HEK293 (cell line): Measurements from ENCODE around the gene ZNF316.
"Not testable (repeated sequence)": the region's sequence is repeated elsewhere in the genome, so short reads cannot be mapped to it uniquely, and the experiment has no call there.

ENCODE experiments used
- CTCF ChIA-PET: fragments of 350-600 bp; formaldehyde crosslinking; extraction: SDS; loops from one replicate; lab custom pipeline; 2021; ENCODE audit warnings: antibody characterized with exemption; lab: Yijun Ruan, JAX
- POLR2A ChIA-PET: fragments of 300-600 bp; formaldehyde crosslinking; extraction: SDS; loops from one replicate; lab custom pipeline; 2020; ENCODE audit warnings: antibody characterized with exemption, inconsistent platforms; lab: Yijun Ruan, JAX
- H3K27ac ChIP-seq: fragments of 200-500 bp; sonication (Bioruptor generic); 2 replicates; pipeline ENCODE4 v1.5.1; 2014; ENCODE audit warnings: low read depth, low read length, control low read depth, inconsistent platforms; ENCODE audit errors: extremely low read depth
- H3K36me3 ChIP-seq, 2 experiments: fragments of 200-500 bp in 1 of 2; sonication (Bioruptor generic) in 1 of 2; 1 replicate in 1 of 2; 2 replicates in 1 of 2; pipeline ENCODE4 v1.5.1; 2014 to 2017; ENCODE audit warnings: inconsistent platforms in 2 of 2, low read length in 2 of 2; ENCODE audit not compliant: control insufficient read depth in 2 of 2, insufficient read depth in 1 of 2
- H3K4me1 ChIP-seq: fragments of 200-500 bp; sonication (Bioruptor generic); 2 replicates; pipeline ENCODE4 v1.5.1; 2014; ENCODE audit warnings: mild to moderate bottlenecking, low read length, inconsistent platforms; ENCODE audit not compliant: control insufficient read depth, insufficient read depth
- H3K4me3 ChIP-seq: 2 replicates; pipeline ENCODE4 v1.5.1; 2011; ENCODE audit warnings: low read depth, mild to moderate bottlenecking, control low read depth, low read length, moderate library complexity
- H3K9me3 ChIP-seq: fragments of 200-500 bp; sonication (Bioruptor generic); 2 replicates; pipeline ENCODE4 v1.5.1; 2014; ENCODE audit warnings: low read depth, low read length, inconsistent platforms; ENCODE audit not compliant: control insufficient read depth, insufficient read depth
- EGR2 ChIP-seq: fragments of 450-650 bp; formaldehyde crosslinking; IDR thresholded peaks from 2 replicates; pipeline ENCODE4 v1.5.1; 2016; ENCODE audit warnings: low read depth, missing biosample characterization, missing genetic modification characterization
- GLI2 ChIP-seq: fragments of 450-650 bp; formaldehyde crosslinking; IDR thresholded peaks from 2 replicates; pipeline ENCODE4; 2017; ENCODE audit warnings: missing biosample characterization, missing genetic modification characterization, low read depth, borderline replicate concordance
- GLI4 ChIP-seq: fragments of 450-650 bp; formaldehyde crosslinking; IDR thresholded peaks from 2 replicates; pipeline ENCODE4 v1.5.1; 2016; ENCODE audit warnings: missing biosample characterization, missing genetic modification characterization
- GLIS1 ChIP-seq: fragments of 450-650 bp; formaldehyde crosslinking; IDR thresholded peaks from 2 replicates; pipeline ENCODE4 v1.5.1; 2016; ENCODE audit warnings: missing biosample characterization, missing genetic modification characterization
- SP7 ChIP-seq: fragments of 450-650 bp; formaldehyde crosslinking; IDR thresholded peaks from 2 replicates; pipeline ENCODE4 v1.5.1; 2016; ENCODE audit warnings: missing biosample characterization, missing genetic modification characterization
- ZFP3 ChIP-seq: fragments of 450-650 bp; formaldehyde crosslinking; IDR thresholded peaks from 2 replicates; pipeline ENCODE4 v1.5.1; 2016; ENCODE audit warnings: low read depth, missing biosample characterization, missing genetic modification characterization
- ZNF121 ChIP-seq: fragments of 450-650 bp; formaldehyde crosslinking; IDR thresholded peaks from 2 replicates; pipeline ENCODE4 v1.5.1; 2016; ENCODE audit warnings: missing biosample characterization, missing genetic modification characterization
- ZNF521 ChIP-seq: fragments of 450-650 bp; formaldehyde crosslinking; IDR thresholded peaks from 2 replicates; pipeline ENCODE4 v1.5.1; 2017; ENCODE audit warnings: missing biosample characterization, mild to moderate bottlenecking, missing genetic modification characterization
- ZNF701 ChIP-seq: fragments of 450-650 bp; formaldehyde crosslinking; IDR thresholded peaks from 2 replicates; pipeline ENCODE4 v1.5.1; 2016; ENCODE audit warnings: missing biosample characterization, missing genetic modification characterization
- ZNF76 ChIP-seq: fragments of 450-650 bp; formaldehyde crosslinking; IDR thresholded peaks from 2 replicates; pipeline ENCODE4; 2016; ENCODE audit warnings: low read depth, missing biosample characterization, missing genetic modification characterization, borderline replicate concordance
- TF ChIP-seq, protein P1 (sequence below): fragments of 450-650 bp; formaldehyde crosslinking; IDR thresholded peaks from 2 replicates; pipeline ENCODE4 v1.5.1; 2017; ENCODE audit warnings: missing biosample characterization, mild to moderate bottlenecking, missing genetic modification characterization, moderate library complexity
- TF ChIP-seq, protein P2 (sequence below): fragments of 450-650 bp; formaldehyde crosslinking; IDR thresholded peaks from 2 replicates; pipeline ENCODE4 v1.5.1; 2017; ENCODE audit warnings: missing biosample characterization, missing genetic modification characterization
- TF ChIP-seq, protein P3 (sequence below): fragments of 450-650 bp; formaldehyde crosslinking; conservative IDR thresholded peaks from 2 replicates; pipeline ENCODE4 v1.5.1; 2016; ENCODE audit warnings: low read depth, missing biosample characterization, missing genetic modification characterization
- TF ChIP-seq, protein P4 (sequence below): fragments of 450-650 bp; formaldehyde crosslinking; IDR thresholded peaks from 2 replicates; pipeline ENCODE4 v1.5.1; 2016; ENCODE audit warnings: missing biosample characterization, missing genetic modification characterization
- TF ChIP-seq, protein P5 (sequence below): fragments of 450-650 bp; formaldehyde crosslinking; IDR thresholded peaks from 2 replicates; pipeline ENCODE4 v1.5.1; 2016; ENCODE audit warnings: missing biosample characterization, missing genetic modification characterization, low read depth
- TF ChIP-seq, protein P6 (sequence below): fragments of 450-650 bp; formaldehyde crosslinking; IDR thresholded peaks from 2 replicates; pipeline ENCODE4 v1.5.1; 2016; ENCODE audit warnings: missing biosample characterization, missing genetic modification characterization, borderline replicate concordance

Gene ZNF316

DNA sequence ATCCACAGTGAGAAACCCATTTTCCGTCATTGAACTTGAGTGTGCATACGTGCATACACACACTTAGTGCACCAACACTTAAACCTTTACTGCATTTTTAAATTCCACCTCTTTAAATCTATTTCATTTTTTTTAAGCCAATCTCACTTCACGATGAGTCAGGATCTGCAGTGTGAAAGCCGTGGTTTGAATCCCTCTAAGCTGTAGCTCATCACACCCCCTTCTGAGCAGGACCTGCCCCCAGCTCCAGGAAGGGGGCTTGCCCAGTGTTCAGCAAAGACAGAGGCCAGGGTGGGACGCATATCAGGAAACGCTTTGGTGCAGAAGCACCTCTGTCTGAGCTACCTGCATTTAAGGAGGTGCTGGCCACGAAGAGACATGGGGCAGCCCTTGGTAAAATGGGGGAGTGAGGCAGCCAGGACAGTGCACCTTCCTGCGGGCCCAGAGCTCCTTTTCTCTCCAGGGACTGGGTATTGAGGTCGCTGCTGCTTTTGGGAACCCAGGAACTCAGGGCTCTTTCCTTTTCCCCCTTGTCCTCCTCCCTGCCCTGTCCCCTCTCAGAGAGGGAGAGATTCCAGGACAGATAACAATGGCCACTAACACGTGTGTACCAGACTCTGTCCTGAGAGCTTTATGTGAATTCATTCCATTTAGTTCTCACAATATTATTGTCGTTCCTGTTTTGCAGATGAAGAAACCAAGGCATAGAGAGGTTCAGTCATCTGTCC, 21.7 kb downstream of the ZNF316 start:
- Histone ChIP-seq H3K36me3 (peaks cover 0 to 12% of the 10 kb centered on the region in 2 experiments; a peak in 1 of 3 replicates), H3K4me1 (no peaks in the 10 kb centered on the region), H3K27ac (no peak overlapping the region), H3K9me3 (no peaks in the 10 kb centered on the region), H3K4me3 (no peak overlapping the region)
- ChIA-PET POLR2A (no interaction called here), CTCF (interaction anchor here (0.6 kb wide), 1 partner anchor 142 kb away, joined by 3 read pairs; no protein-coding TSS in a partner anchor)
- no peak for TF ChIP-seq SP7
- TF ChIP-seq ZNF521 (tag by site-specific recombination) = no peak
- TF ChIP-seq GLIS1 (tag by site-specific recombination) = no peak
- TF ChIP-seq GLI4 (tag by site-specific recombination) = no peak
- TF ChIP-seq ZNF76 (tag by site-specific recombination) = no peak
- TF ChIP-seq, protein P1, sequence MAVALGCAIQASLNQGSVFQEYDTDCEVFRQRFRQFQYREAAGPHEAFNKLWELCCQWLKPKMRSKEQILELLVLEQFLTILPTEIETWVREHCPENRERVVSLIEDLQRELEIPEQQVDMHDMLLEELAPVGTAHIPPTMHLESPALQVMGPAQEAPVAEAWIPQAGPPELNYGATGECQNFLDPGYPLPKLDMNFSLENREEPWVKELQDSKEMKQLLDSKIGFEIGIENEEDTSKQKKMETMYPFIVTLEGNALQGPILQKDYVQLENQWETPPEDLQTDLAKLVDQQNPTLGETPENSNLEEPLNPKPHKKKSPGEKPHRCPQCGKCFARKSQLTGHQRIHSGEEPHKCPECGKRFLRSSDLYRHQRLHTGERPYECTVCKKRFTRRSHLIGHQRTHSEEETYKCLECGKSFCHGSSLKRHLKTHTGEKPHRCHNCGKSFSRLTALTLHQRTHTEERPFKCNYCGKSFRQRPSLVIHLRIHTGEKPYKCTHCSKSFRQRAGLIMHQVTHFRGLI (tag by site-specific recombination) = no peak
- TF ChIP-seq, protein P2, sequence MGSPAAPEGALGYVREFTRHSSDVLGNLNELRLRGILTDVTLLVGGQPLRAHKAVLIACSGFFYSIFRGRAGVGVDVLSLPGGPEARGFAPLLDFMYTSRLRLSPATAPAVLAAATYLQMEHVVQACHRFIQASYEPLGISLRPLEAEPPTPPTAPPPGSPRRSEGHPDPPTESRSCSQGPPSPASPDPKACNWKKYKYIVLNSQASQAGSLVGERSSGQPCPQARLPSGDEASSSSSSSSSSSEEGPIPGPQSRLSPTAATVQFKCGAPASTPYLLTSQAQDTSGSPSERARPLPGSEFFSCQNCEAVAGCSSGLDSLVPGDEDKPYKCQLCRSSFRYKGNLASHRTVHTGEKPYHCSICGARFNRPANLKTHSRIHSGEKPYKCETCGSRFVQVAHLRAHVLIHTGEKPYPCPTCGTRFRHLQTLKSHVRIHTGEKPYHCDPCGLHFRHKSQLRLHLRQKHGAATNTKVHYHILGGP (tag by site-specific recombination) = no peak
- no peak for TF ChIP-seq ZFP3 (tag by site-specific recombination)
- TF ChIP-seq ZNF121 (tag by site-specific recombination) = no peak
- TF ChIP-seq, protein P3, sequence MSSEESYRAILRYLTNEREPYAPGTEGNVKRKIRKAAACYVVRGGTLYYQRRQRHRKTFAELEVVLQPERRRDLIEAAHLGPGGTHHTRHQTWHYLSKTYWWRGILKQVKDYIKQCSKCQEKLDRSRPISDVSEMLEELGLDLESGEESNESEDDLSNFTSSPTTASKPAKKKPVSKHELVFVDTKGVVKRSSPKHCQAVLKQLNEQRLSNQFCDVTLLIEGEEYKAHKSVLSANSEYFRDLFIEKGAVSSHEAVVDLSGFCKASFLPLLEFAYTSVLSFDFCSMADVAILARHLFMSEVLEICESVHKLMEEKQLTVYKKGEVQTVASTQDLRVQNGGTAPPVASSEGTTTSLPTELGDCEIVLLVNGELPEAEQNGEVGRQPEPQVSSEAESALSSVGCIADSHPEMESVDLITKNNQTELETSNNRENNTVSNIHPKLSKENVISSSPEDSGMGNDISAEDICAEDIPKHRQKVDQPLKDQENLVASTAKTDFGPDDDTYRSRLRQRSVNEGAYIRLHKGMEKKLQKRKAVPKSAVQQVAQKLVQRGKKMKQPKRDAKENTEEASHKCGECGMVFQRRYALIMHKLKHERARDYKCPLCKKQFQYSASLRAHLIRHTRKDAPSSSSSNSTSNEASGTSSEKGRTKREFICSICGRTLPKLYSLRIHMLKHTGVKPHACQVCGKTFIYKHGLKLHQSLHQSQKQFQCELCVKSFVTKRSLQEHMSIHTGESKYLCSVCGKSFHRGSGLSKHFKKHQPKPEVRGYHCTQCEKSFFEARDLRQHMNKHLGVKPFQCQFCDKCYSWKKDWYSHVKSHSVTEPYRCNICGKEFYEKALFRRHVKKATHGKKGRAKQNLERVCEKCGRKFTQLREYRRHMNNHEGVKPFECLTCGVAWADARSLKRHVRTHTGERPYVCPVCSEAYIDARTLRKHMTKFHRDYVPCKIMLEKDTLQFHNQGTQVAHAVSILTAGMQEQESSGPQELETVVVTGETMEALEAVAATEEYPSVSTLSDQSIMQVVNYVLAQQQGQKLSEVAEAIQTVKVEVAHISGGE (tag by site-specific recombination) = no peak
- TF ChIP-seq EGR2 (tag by site-specific recombination) = no peak
- TF ChIP-seq, protein P4, sequence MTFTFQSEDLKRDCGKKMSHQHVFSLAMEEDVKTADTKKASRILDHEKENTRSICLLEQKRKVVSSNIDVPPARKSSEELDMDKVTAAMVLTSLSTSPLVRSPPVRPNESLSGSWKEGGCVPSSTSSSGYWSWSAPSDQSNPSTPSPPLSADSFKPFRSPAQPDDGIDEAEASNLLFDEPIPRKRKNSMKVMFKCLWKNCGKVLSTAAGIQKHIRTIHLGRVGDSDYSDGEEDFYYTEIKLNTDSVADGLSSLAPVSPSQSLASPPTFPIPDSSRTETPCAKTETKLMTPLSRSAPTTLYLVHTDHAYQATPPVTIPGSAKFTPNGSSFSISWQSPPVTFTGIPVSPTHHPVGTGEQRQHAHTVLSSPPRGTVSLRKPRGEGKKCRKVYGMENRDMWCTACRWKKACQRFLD = no peak
- TF ChIP-seq, protein P5, sequence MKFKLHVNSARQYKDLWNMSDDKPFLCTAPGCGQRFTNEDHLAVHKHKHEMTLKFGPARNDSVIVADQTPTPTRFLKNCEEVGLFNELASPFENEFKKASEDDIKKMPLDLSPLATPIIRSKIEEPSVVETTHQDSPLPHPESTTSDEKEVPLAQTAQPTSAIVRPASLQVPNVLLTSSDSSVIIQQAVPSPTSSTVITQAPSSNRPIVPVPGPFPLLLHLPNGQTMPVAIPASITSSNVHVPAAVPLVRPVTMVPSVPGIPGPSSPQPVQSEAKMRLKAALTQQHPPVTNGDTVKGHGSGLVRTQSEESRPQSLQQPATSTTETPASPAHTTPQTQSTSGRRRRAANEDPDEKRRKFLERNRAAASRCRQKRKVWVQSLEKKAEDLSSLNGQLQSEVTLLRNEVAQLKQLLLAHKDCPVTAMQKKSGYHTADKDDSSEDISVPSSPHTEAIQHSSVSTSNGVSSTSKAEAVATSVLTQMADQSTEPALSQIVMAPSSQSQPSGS (tag by site-specific recombination) = no peak
- TF ChIP-seq, protein P6, sequence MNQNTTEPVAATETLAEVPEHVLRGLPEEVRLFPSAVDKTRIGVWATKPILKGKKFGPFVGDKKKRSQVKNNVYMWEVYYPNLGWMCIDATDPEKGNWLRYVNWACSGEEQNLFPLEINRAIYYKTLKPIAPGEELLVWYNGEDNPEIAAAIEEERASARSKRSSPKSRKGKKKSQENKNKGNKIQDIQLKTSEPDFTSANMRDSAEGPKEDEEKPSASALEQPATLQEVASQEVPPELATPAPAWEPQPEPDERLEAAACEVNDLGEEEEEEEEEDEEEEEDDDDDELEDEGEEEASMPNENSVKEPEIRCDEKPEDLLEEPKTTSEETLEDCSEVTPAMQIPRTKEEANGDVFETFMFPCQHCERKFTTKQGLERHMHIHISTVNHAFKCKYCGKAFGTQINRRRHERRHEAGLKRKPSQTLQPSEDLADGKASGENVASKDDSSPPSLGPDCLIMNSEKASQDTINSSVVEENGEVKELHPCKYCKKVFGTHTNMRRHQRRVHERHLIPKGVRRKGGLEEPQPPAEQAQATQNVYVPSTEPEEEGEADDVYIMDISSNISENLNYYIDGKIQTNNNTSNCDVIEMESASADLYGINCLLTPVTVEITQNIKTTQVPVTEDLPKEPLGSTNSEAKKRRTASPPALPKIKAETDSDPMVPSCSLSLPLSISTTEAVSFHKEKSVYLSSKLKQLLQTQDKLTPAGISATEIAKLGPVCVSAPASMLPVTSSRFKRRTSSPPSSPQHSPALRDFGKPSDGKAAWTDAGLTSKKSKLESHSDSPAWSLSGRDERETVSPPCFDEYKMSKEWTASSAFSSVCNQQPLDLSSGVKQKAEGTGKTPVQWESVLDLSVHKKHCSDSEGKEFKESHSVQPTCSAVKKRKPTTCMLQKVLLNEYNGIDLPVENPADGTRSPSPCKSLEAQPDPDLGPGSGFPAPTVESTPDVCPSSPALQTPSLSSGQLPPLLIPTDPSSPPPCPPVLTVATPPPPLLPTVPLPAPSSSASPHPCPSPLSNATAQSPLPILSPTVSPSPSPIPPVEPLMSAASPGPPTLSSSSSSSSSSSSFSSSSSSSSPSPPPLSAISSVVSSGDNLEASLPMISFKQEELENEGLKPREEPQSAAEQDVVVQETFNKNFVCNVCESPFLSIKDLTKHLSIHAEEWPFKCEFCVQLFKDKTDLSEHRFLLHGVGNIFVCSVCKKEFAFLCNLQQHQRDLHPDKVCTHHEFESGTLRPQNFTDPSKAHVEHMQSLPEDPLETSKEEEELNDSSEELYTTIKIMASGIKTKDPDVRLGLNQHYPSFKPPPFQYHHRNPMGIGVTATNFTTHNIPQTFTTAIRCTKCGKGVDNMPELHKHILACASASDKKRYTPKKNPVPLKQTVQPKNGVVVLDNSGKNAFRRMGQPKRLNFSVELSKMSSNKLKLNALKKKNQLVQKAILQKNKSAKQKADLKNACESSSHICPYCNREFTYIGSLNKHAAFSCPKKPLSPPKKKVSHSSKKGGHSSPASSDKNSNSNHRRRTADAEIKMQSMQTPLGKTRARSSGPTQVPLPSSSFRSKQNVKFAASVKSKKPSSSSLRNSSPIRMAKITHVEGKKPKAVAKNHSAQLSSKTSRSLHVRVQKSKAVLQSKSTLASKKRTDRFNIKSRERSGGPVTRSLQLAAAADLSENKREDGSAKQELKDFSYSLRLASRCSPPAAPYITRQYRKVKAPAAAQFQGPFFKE (tag by site-specific recombination) = no peak
- TF ChIP-seq GLI2 (tag by site-specific recombination) = no peak
- no peak for TF ChIP-seq ZNF701 (tag by site-specific recombination)

DNA sequence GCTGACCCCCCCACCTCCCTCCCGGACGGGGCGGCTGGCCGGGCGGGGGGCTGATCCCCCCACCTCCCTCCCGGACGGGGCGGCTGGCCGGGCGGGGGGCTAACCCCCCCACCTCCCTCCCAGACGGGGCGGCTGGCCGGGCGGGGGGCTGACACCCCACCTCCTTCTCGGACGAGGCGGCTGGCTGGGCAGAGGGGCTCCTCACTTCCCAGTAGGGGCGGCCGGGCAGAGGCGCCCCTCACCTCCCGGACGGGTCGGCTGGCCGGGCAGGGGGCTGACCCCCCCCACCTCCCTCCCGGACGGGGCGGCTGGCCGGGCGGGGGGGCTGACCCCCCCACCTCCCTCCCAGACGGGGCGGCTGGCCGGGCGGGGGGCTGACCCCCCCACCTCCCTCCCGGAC, 33.7 kb downstream of the ZNF316 start:
- H3K36me3 ChIP-seq, H3K27ac ChIP-seq, H3K4me3 ChIP-seq, H3K9me3 ChIP-seq, POLR2A ChIA-PET, H3K4me1 ChIP-seq, CTCF ChIA-PET: not testable (repeated sequence)
